Effector CD4-positive, alpha-beta T cell (primary cell): Measurements from ENCODE around the gene DHPS.
A peak's percentile ranks its signal among the peaks of the same experiment; 100 is the strongest.
"Not testable (repeated sequence)": the region's sequence is repeated elsewhere in the genome, so short reads cannot be mapped to it uniquely, and the experiment has no call there.

ENCODE experiments used
- DNase-seq: peaks from one replicate; pipeline ENCODE4 v3.0.0-alpha.2; 2020

DHPS gene

DNA sequence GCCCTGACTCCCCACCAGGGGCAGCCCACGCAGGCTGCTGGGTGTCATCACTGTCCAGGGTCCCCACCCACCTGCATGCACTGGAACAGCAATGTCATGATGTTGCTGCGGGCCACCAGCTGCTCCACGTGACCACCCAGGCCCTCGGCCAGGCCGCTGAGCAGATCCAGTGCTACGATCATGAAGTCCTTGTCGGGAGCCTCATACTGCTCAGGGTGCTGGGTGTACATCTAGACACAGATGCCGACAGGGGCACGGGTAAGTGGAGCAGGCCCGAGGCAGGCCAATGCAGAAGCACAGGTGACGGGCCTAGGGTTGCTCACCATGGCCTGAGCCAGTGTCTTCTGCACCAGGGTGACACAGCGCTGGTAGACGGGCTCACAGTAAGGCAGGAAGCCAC lies 23.5 kb upstream of the DHPS start:
- no peak for DNase-seq

DNA sequence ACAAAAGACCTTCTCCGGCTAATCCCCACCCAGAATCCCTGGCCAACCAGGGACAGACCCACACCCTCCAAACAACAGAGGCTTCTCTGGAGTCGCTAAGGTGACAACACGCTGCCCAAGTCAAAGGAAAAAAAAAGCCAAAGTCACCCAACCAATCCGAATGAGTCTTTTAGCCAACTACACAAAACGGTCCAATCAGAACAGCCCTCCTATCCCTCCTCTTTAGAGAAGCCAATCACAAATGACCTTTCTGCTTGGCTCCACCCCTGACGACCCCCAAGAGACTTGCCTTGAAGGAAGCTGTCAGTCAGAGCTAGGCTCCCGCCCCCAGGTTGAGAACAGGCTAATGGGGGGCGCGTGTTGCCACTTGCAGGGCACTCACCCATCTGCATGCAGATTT lies 21.4 kb upstream of the DHPS start:
- DNase-seq, result no peak

DNA sequence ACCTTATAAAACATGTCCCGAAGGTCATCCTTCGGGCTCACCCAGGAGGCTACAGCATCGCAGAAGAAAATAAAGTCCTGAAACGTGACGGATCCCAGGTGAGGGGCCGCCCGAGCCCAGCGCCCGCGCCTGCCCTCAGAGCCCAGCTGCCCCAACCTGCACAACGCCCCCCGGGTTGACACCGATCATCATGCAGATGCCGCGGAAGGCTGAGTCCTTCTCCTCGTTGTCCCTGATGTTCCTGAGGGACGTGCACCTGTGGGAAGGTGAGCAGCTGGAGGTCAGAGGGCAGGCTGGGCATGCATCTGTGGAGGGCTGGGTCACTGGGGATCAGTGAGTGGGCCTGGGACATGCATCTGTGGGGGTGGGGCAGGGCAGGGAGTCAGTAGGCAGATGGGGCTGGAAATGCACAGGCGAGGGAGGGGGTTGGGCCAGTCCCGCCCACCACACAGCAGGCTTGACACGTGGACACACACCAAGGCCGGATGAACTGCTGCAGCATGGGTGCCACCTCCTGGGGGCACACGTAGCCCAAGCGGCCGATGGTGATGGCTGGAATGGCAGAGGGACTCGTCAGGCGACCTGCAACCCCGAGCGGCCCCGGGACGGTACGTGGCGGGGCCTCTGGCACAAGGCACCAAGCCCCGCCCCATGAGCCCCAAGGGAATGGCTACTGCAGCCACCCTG lies 20.1 kb upstream of the DHPS start:
- no peak for DNase-seq

GRCh38 chr19:12698138-12698537 lies 16.5 kb upstream of the DHPS start:
- DNase-seq, result no peak

GRCh38 chr19:12697425-12697824 lies 15.7 kb upstream of the DHPS start:
- DNase-seq, result not testable (repeated sequence)

- peak; percentile 98 for DNase-seq
Observed at GRCh38 chr19:12696366-12697335, 15.0 kb upstream of the DHPS start, which contains the start of gene FBXW9. Gene FBXW9, minus strand, starts transcription at chr19:12696631. Its CDS starts 50 bp downstream, at chr19:12696581.

GRCh38 chr19:12695997-12696365 lies 14.3 kb upstream of the DHPS start:
- DNase-seq, result no peak

GRCh38 chr19:12695514-12695913 lies 13.8 kb upstream of the DHPS start:
- DNase-seq, result no peak

DNA sequence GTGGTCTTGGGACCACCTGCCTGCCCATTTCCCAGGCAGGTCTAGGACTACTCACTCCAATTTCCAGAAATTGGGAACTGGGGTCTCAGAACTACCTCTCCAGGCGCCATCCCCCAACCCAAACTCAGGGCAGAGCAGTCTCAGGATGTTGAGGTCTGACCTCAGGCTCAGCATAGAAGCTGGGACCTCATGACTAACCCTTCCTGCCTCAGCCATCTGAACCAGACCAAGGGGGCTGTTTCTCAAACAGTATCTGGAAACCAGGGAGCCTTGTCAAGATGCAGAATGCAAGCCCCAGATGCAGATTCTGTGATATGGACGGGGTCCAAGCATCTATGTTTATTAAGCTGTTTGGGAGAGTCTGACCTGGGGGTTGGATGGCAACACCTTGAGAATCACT lies 13.4 kb upstream of the DHPS start:
- DNase-seq, result no peak

DNA sequence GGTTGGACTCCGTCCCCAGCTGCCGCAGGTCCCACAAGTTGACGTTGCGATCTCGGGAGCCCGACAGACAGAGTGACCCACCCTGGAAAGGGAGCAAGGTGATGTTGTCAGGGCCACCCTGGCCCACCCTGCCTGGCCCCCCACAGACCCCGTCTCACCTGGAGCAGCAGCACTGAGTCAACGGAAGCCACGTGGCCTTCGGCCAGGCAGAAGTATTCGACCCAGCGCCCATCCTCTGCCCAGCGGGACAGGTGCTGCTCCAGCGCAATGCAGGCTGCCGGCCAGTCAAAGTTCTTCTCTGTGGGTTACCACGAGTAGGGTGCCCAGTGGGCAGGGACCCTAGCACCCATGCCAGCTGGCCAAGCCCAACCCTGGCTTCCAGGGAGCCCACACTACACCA lies 13.0 kb upstream of the DHPS start:
- DNase-seq, result no peak

DNA sequence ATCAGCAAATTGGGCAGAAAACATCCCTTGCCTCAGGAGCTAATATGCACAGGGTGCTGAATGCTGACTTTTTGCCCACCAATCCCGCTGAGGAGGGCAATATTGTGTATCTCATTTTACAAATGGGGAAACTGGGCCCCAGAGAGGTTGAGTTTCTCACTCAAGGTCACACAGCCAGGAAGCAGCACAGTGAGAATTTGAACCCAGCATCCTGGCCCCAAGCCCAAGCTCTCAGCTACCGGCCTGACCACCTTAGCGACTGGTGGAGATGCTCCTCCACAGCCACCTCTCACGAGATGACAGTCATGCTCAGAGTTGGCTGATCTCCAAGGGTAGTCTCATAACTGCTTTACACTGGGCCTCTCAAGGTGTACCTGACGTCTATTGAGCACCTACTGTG lies 11.3 kb upstream of the DHPS start:
- DNase-seq, result no peak

- no peak for DNase-seq
Observed at GRCh38 chr19:12689581-12690216, 8.0 kb upstream of the DHPS start.

- DNase-seq, result no peak
Observed at GRCh38 chr19:12689012-12689411, 7.3 kb upstream of the DHPS start.

DNA sequence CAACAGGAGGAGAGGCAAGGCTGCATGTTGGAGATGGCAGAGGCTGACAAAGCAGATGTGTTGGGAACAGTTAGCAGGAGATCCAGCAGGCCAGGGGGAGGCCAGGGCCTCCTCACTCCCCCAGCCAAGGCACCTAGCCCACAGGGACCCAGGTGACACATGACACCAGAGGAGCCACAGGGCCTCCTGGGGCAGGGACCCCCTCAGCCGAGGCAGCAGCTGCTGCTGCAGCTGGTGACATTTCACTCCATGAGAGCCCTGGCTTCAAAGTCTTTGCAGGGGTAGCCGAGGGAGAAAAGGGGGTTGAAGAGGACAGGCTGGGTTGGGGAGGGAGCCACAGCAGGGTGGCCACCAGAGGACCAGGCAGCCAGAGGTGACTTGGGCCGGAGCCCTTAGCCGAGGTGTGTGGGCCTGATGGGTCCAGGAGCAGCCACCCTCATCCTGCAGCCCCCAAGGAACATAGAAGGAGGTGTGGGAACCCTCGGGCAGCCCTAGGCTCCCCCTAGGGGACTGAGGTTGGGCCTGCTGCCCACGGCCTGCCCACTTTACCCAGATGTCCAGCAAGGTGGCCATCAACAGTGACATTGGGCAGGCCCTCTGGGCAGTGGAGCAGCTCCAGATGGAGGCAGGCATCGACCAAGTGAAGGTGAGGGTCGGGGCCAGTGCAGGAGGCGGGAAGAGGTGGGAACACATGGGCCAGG lies 6.0 kb upstream of the DHPS start, which contains the start of gene GNG14:
Gene GNG14 (plus strand): TSS at position 503 of the 701 bp plus-strand sequence. CDS start 51 bp downstream, at position 554.
- no peak for DNase-seq

DNA sequence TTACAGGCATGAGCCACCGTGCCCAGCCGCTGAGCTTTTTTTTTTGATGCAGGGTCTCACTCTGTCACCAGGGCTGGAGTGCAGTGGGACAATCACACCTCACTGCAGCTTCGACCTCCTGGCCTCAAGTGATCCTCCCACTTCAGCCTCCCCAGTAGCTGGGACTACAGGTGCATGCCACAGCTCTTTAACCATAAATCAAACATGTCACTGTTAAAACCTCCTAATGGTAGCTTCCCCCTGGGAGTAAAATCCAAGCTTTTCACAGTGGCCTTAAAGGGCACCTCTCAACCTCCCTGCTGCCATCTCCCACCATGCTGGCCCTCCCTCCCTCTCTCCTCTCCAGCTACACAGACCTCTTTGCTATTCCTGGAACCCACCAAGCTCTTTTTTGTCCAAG lies 4.2 kb upstream of the DHPS start:
- DNase-seq, result no peak

DNA sequence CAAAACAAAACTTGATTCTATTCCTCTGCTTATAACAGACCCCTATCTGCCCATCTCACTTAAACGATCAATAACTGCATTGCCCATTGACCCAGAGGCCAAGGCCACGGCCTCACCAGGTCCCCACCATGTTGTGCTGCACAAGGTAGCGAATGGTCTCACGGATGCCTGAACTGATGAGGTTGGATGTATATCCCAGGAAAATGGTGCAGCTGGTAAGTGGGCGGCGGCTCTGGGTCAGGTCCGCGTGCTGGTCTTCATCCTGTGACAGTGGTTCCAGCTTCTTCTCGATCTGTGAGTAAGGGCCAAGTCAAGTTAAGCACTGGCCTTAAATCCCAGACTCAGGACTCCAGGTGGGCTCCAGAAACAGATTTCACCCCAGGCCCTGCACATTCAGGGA lies 1.6 kb downstream of the DHPS start:
- no peak for DNase-seq

GRCh38 chr19:12678039-12678438 lies 3.6 kb downstream of the DHPS start:
- DNase-seq, result not testable (repeated sequence)

DNA sequence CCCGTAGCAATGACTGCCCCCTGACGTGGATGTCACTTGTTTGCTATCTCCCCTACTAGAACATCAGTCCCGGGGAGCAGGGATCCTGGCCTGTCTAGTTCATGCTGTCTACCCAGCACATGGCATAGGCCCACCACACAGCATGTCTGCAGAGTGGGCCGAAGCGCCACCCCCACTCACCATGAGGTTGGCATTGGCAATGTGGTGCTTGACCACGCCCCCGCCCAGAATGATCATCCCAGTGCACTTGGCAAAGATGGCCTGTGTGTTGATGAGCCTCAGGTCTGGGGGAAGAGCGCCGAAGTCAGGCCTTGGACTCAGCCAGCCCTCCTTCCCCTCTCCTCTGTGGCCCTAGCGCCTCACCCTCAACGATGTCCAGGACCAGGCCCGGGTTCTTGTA lies 4.8 kb downstream of the DHPS start:
- no peak for DNase-seq

DNA sequence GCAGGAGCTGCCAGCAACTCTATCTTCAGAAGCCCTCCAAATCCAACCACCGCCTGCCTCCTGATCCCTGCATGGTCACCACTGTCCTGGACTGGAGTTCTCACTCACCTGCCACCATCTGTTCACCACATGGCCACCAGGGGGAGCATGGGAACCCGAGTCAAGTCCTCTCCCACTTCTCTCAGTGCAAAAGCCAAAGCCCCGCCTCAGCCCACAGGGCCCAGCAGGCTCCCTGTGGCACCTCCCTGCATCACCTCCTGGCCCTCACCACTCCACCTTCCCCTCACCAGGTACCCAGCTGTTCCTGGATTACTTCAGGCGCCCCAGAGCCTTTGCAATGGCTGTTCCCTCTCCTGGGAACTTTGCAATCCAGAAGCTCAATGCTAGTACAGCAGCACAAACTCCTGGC lies 5.3 kb downstream of the DHPS start:
- DNase-seq, result peak; percentile 78

DNA sequence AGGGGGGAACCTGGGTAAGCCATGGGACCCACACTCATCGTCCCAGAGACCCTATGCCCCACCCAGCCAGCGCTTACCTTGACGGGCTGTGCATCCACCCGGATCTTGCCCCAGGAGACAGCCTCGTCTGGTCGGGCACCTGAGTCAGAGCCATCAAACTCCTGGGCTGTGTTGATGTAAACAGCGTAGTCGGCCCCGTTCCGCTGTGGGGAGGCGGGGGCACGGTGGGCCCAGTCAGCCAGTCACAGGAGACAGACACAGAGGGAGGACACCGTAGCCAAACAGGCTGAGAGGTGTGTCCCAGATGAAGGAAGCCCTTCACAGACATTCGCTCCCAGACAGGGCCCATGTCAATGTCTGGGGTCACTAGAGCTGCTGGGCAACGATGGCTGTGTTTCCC lies 5.7 kb downstream of the DHPS start:
- DNase-seq, result no peak

DNA sequence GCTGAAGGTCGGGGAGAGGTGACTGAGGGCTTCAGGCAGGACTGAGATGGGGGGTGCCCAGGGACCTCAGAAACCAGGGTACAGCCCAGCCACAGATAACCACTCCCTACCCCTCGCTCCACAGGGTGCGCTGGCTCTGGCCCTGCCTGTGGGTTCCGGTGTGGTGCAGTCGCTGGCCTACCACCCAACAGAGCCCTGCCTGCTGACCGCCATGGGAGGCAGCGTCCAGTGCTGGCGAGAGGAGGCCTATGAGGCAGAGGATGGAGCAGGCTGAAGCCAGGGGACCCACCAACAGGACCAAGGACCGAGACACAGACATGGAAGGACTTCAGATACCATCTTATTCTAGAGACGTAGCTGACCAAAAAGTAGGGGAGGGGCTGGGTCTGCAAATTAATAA lies 6.3 kb downstream of the DHPS start:
- DNase-seq, result no peak

- DNase-seq, result no peak
Observed at GRCh38 chr19:12672744-12673143, 8.9 kb downstream of the DHPS start.
